ENCODE results near the gene TMEM17. TPM values are rescaled to one million over a fixed set of nuclear protein-coding genes. Genes with fewer than 3 reads are reported as not detected.

Gene TMEM17
- total and polyA plus RNA-seq, 2 donors (not counting 3 experiments of a cell fraction or from before 2014, with no cell fraction given), result 0.91 to 2.0 TPM

DNA sequence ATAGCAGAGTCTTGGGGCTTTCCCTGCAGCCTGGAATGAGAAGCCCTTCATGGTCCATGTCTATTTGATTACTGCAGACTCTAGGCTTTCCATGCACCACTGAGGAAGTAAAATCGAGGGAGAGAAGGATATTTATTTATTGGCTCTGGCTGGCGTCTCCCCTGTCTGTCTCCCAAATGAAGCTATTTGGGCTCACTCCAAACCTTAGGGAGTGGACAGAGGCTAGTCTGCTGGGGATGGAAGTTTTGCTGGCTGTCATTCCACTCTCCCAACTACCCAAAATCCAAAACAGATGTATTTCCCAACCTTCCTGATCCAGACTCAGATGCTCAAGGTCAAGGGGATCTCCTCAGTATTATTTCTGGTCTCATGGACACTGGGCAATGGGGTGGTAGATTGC is 33.7 kb downstream of the TMEM17 start:
- FAIRE-seq (no peak), DNase-seq (ENCODE audit: low read depth, low spot score) (no peak)
- no peak overlapping the region for H3K9ac ChIP-seq (replicated peaks; ENCODE audit: extremely low read depth, insufficient read depth, low read length)
- dilution Hi-C loops (cut with MboI; ENCODE audit: extremely low pct_ligation_motif_present, low sequenced_read_pairs) (no loop called here), intact Hi-C loops (cut with micrococcal nuclease) (loop anchor here (10.0 kb wide), 1 partner anchor 582 kb away; the partner anchor contains the start of gene OTX1)
- no peak overlapping the region for H3K4me3 ChIP-seq (replicated peaks in 1 of 3; ENCODE audit: insufficient read depth in 1 of 3, low read depth in 1 of 3, low read length in 3 of 3)
- no peaks in the 10 kb centered on the region for H3K9me1 ChIP-seq (replicated peaks; ENCODE audit: control insufficient read depth, extremely low read depth, insufficient read depth, low read length)
- TF ChIP-seq POLR2AphosphoS5 (IDR thresholded peaks at IDR 0.05; ENCODE audit: insufficient read depth, low read depth, low read length) (no peak), FOS (IDR thresholded peaks at IDR 0.05; ENCODE audit: borderline replicate concordance, insufficient read depth, low read length) (no peak), JUN (IDR thresholded peaks at IDR 0.05; ENCODE audit: borderline replicate concordance, insufficient read depth, insufficient read length, low read depth) (no peak), POLR2A (IDR thresholded peaks at IDR 0.05; ENCODE audit: low read depth, low read length) (no peak), GATA2 (IDR thresholded peaks at IDR 0.05; ENCODE audit: insufficient read depth, insufficient read length, low read depth, low read length) (no peak), EZH2 (IDR thresholded peaks at IDR 0.05; ENCODE audit: borderline replicate concordance, low read depth, low read length, severe bottlenecking) (no peak), MYC (IDR thresholded peaks at IDR 0.05; ENCODE audit: low read depth, low read length) (no peak)
- TF ChIP-seq, protein P1, sequence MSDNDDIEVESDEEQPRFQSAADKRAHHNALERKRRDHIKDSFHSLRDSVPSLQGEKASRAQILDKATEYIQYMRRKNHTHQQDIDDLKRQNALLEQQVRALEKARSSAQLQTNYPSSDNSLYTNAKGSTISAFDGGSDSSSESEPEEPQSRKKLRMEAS (IDR thresholded peaks at IDR 0.05; ENCODE audit: insufficient read depth, insufficient read length), result no peak
- TF ChIP-seq, protein P2, sequence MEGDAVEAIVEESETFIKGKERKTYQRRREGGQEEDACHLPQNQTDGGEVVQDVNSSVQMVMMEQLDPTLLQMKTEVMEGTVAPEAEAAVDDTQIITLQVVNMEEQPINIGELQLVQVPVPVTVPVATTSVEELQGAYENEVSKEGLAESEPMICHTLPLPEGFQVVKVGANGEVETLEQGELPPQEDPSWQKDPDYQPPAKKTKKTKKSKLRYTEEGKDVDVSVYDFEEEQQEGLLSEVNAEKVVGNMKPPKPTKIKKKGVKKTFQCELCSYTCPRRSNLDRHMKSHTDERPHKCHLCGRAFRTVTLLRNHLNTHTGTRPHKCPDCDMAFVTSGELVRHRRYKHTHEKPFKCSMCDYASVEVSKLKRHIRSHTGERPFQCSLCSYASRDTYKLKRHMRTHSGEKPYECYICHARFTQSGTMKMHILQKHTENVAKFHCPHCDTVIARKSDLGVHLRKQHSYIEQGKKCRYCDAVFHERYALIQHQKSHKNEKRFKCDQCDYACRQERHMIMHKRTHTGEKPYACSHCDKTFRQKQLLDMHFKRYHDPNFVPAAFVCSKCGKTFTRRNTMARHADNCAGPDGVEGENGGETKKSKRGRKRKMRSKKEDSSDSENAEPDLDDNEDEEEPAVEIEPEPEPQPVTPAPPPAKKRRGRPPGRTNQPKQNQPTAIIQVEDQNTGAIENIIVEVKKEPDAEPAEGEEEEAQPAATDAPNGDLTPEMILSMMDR (IDR thresholded peaks at IDR 0.05; ENCODE audit: extremely low read depth in 1 of 2, insufficient read depth in 1 of 2, low read depth in 1 of 2, low read length in 2 of 2), result no peak
- H3K27me3 ChIP-seq (ENCODE audit: control insufficient read depth in 2 of 2, insufficient read depth in 2 of 2, low read length in 2 of 2), result no peaks in the 10 kb centered on the region
- no peaks in the 10 kb centered on the region for H4K20me1 ChIP-seq (replicated peaks; ENCODE audit: control insufficient read depth, extremely low read depth, insufficient read depth, low read length)
- ChIA-PET CTCF (interaction anchor here (1.1 to 5.7 kb wide), 2 partner anchors 15 to 285 kb away, joined by 3 to 26 read pairs; no protein-coding TSS in a partner anchor), POLR2A (no interaction called here)
- H2AFZ ChIP-seq (ENCODE audit: low read depth, low read length), result no peak overlapping the region
- H3K4me1 ChIP-seq (ENCODE audit: control insufficient read depth, extremely low read depth, insufficient read depth, low read length), result peaks cover 16% of the 10 kb centered on the region
- no TSS peak for BruUV-seq (replicated peaks)
- no peaks in the 10 kb centered on the region for H3K36me3 ChIP-seq (ENCODE audit: control insufficient read depth in 2 of 2, extremely low read depth in 1 of 2, insufficient read depth in 2 of 2, low read length in 2 of 2)
- no peaks in the 10 kb centered on the region for H3K79me2 ChIP-seq (ENCODE audit: control insufficient read depth, insufficient read depth, low read length)
- H3K4me2 ChIP-seq (ENCODE audit: insufficient read depth, low read length), result no peak overlapping the region
- no peak overlapping the region for H3K27ac ChIP-seq (ENCODE audit: insufficient read depth, low read depth, low read length)
- no peaks in the 10 kb centered on the region for H3K9me3 ChIP-seq (replicated peaks; ENCODE audit: control insufficient read depth, insufficient read depth, low read length)
